ENCODE results near the gene DIPK1B.

DIPK1B gene

DNA sequence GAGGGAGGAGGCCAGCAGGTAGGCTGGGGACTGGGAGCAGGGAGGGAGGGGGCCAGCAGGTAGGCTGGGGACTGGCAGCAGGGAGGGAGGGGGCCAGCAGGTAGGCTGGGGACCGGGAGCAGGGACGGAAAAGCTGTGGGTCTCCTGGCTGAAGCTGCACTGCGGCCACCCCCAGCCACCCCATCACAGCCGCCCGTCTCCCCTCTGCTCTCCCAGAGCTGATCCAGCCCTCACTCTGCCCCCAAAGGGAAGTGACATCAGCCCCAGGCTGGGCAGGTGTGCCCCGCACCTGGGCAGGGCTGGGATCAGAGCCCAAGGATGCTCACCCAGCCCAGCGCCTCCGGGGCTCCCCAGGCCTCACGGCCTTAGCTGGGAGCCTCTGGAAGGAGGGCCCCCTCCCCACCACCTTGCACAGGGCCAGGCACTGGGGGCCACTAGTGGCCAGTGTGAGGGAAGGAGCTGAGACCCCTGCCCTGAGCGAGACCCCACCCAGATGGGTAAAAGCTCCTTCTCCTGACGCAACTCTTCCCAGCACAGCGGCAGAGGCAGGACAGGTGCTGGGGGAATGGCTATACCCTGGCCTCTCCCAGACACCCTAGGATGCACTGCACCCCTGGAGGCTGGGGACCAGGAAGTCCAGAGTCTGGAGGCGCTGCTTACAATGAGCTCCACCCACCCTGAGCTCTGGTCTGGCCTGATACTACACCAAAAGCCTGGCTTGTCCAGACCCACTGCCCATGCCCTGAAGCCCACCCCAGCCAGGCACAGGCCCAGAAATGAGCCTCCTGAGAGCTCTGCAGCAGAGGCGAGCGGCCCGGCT lies 36.7 kb upstream of the DIPK1B start (continued):
- TF ChIP-seq, protein P1, sequence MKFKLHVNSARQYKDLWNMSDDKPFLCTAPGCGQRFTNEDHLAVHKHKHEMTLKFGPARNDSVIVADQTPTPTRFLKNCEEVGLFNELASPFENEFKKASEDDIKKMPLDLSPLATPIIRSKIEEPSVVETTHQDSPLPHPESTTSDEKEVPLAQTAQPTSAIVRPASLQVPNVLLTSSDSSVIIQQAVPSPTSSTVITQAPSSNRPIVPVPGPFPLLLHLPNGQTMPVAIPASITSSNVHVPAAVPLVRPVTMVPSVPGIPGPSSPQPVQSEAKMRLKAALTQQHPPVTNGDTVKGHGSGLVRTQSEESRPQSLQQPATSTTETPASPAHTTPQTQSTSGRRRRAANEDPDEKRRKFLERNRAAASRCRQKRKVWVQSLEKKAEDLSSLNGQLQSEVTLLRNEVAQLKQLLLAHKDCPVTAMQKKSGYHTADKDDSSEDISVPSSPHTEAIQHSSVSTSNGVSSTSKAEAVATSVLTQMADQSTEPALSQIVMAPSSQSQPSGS (tag by site-specific recombination; IDR thresholded peaks at IDR 0.05; ENCODE audit: low read depth), result no peak
- TF ChIP-seq ZXDB (tag by site-specific recombination; IDR thresholded peaks at IDR 0.05) (no peak), ZNF501 (tag by site-specific recombination; IDR thresholded peaks at IDR 0.05) (no peak)

DNA sequence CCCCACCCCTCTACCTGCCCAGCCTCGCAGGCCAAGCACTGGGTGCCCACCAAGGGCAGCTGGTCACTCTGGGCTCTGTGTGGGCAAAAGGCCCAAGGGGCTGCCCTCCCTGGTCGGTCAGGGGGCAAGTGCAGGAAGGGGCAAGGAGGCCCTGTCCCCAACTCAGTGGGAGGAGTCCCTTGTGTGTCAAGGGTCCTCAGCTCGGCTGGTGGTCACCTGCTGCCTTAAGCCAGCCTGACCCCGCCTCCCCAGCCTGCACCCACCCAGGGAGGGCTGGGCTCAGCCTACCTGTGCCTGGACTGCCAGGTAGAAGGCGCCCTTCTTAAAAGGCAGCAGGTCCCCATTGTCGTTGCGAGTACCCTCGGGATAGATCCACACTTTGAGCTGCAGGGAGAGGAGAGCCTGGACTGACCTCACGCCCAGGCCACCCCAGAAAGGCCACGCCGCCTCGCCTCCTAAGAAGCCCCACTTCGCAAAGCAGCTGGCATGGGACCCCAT lies 36.0 kb upstream of the DIPK1B start:
- Histone ChIP-seq H3K36me3 (ENCODE audit: control insufficient read depth in 2 of 2, insufficient read depth in 1 of 2, low read length in 2 of 2) (peaks cover 0 to 26% of the 10 kb centered on the region in 2 experiments; a peak in 1 of 3 replicates), H3K4me3 (ENCODE audit: low read depth, low read length) (no peak overlapping the region), H3K27ac (ENCODE audit: extremely low read depth, low read depth, low read length) (no peak overlapping the region), H3K4me1 (ENCODE audit: control insufficient read depth, insufficient read depth, low read length) (no peaks in the 10 kb centered on the region), H3K9me3 (ENCODE audit: control insufficient read depth, insufficient read depth, low read depth, low read length) (no peaks in the 10 kb centered on the region)
- POLR2A ChIA-PET, result interaction anchor here (1.4 to 5.1 kb wide), 3 partner anchors 11 to 51 kb away, joined by 4 to 19 read pairs (median 10); partner anchors contain the start of gene AGPAT2
- CTCF ChIA-PET, result interaction anchor here (1.5 to 2.3 kb wide), 2 partner anchors 10 to 45 kb away, joined by 4 to 10 read pairs; partner anchors contain the start of gene AGPAT2
- TF ChIP-seq ZFP69B (tag by site-specific recombination; IDR thresholded peaks at IDR 0.05) (no peak), ZNF530 (tag by site-specific recombination; IDR thresholded peaks at IDR 0.05; ENCODE audit: low read depth) (no peak), ZNF791 (tag by site-specific recombination; IDR thresholded peaks at IDR 0.05) (no peak), KLF8 (tag by site-specific recombination; IDR thresholded peaks at IDR 0.05) (0 out of 2 replicates have a peak, but pooled peaks have one; percentile 11), ZNF350 (tag by site-specific recombination; IDR thresholded peaks at IDR 0.05) (no peak), ZNF146 (tag by site-specific recombination; IDR thresholded peaks at IDR 0.05) (no peak), ZNF76 (tag by site-specific recombination; IDR thresholded peaks at IDR 0.05; ENCODE audit: borderline replicate concordance, low read depth) (no peak), ZSCAN23 (tag by site-specific recombination; IDR thresholded peaks at IDR 0.05) (no peak)
- TF ChIP-seq, protein P2, sequence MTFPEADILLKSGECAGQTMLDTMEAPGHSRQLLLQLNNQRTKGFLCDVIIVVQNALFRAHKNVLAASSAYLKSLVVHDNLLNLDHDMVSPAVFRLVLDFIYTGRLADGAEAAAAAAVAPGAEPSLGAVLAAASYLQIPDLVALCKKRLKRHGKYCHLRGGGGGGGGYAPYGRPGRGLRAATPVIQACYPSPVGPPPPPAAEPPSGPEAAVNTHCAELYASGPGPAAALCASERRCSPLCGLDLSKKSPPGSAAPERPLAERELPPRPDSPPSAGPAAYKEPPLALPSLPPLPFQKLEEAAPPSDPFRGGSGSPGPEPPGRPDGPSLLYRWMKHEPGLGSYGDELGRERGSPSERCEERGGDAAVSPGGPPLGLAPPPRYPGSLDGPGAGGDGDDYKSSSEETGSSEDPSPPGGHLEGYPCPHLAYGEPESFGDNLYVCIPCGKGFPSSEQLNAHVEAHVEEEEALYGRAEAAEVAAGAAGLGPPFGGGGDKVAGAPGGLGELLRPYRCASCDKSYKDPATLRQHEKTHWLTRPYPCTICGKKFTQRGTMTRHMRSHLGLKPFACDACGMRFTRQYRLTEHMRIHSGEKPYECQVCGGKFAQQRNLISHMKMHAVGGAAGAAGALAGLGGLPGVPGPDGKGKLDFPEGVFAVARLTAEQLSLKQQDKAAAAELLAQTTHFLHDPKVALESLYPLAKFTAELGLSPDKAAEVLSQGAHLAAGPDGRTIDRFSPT (tag by site-specific recombination; IDR thresholded peaks at IDR 0.05), result 0 out of 2 replicates have a peak, but pooled peaks have one; percentile 11
- TF ChIP-seq, protein P3, sequence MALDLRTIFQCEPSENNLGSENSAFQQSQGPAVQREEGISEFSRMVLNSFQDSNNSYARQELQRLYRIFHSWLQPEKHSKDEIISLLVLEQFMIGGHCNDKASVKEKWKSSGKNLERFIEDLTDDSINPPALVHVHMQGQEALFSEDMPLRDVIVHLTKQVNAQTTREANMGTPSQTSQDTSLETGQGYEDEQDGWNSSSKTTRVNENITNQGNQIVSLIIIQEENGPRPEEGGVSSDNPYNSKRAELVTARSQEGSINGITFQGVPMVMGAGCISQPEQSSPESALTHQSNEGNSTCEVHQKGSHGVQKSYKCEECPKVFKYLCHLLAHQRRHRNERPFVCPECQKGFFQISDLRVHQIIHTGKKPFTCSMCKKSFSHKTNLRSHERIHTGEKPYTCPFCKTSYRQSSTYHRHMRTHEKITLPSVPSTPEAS (tag by site-specific recombination; IDR thresholded peaks at IDR 0.05), result no peak
- TF ChIP-seq, protein P4, sequence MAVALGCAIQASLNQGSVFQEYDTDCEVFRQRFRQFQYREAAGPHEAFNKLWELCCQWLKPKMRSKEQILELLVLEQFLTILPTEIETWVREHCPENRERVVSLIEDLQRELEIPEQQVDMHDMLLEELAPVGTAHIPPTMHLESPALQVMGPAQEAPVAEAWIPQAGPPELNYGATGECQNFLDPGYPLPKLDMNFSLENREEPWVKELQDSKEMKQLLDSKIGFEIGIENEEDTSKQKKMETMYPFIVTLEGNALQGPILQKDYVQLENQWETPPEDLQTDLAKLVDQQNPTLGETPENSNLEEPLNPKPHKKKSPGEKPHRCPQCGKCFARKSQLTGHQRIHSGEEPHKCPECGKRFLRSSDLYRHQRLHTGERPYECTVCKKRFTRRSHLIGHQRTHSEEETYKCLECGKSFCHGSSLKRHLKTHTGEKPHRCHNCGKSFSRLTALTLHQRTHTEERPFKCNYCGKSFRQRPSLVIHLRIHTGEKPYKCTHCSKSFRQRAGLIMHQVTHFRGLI (tag by site-specific recombination; IDR thresholded peaks at IDR 0.05), result no peak

Measured in HEK293 (cell line).